MG63 (cell line): ENCODE data around the gene USH1G. TPM values are rescaled to one million over a fixed set of nuclear protein-coding genes. Genes with fewer than 3 reads are reported as not detected.
A peak's percentile ranks its signal among the peaks of the same experiment; 100 is the strongest.

ENCODE experiments used
- DNase-seq: peaks from one replicate; pipeline ENCODE4 v3.0.0-alpha.2; 2020
- H3K27me3 ChIP-seq: fragments of 250-450 bp; sonication (Bioruptor Pico); 2 replicates; pipeline ENCODE4 v1.5.1; 2020; ENCODE audit warnings: mild to moderate bottlenecking, moderate library complexity
- H3K36me3 ChIP-seq: fragments of 250-450 bp; sonication (Bioruptor Pico); 2 replicates; pipeline ENCODE4 v1.5.1; 2020; ENCODE audit warnings: mild to moderate bottlenecking, moderate library complexity
- H3K4me3 ChIP-seq: fragments of 250-450 bp; sonication (Bioruptor Pico); 2 replicates; pipeline ENCODE4 v1.5.1; 2020; ENCODE audit warnings: mild to moderate bottlenecking, moderate library complexity
- H3K9me3 ChIP-seq: fragments of 250-450 bp; sonication (Bioruptor Pico); 2 replicates; pipeline ENCODE4 v1.5.1; 2020; ENCODE audit warnings: mild to moderate bottlenecking, moderate library complexity
- total RNA-seq: library from RNA; depleted of rRNA; stranded (reverse); fragments of >200 nt; shearing (Covaris generic); gene quantifications from 2 replicates; pipeline ENCODE4 v1.2.3, GENCODE V29; 2014; ENCODE audit warnings: low replicate concordance

The USH1G gene
- total RNA-seq, 1 experiment from 2014 or later = not detected

DNA sequence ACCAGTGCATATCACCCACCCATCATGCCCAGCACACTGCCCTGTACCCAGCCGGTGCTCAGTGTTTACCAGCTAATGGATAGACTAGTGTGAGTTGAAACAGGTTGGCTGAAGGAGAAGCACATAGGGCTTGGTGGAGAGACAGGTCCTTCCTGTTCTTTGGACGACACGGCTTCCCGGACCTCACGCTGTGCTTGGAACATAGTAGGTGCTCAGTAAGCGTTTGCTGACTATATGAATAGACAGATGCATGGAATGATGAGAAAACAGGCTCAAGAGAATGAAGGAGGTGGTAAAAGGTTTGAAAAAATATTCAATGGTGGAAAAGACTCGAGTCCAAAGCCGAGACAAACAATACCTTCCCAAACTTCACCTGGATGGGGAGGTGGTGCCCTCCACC, 22.8 kb downstream of the USH1G start:
- DNase-seq = no peak
- H3K9me3 ChIP-seq = no peaks in the 10 kb centered on the region
- H3K4me3 ChIP-seq = no peak overlapping the region
- H3K27me3 ChIP-seq = peaks cover 9% of the 10 kb centered on the region
- no peaks in the 10 kb centered on the region for H3K36me3 ChIP-seq

DNA sequence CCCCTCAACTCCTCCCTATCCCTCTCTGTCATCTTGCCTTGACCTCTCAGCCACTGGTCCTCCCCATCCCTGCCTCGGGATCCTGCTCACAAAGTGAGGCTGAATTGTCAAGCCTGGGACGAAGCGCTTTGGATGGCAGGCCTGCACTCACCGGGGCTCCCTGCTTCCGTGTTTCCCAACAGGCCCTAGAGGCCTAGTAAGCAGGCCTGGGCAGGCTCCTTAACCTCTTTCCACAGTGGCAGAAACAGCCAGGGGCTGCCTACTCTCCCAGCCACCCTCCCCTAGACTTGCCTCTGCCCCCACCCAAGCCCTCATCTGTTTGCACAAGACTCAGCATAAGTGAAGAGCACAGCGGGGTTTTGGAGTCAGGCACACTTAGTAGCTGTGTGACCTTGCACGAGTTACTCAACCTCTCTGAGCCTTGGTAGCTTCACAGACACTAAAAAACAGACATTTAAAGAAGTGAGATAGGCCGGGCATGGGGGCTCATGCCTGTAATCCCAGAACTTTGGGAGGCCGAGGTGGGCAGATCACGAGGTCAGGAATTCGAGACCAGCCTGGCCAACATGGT, 24.6 kb downstream of the USH1G start:
- peaks cover 22% of the 10 kb centered on the region for H3K27me3 ChIP-seq
- no peaks in the 10 kb centered on the region for H3K9me3 ChIP-seq
- DNase-seq = no peak
- H3K36me3 ChIP-seq = no peaks in the 10 kb centered on the region
- H3K4me3 ChIP-seq = no peak overlapping the region

DNA sequence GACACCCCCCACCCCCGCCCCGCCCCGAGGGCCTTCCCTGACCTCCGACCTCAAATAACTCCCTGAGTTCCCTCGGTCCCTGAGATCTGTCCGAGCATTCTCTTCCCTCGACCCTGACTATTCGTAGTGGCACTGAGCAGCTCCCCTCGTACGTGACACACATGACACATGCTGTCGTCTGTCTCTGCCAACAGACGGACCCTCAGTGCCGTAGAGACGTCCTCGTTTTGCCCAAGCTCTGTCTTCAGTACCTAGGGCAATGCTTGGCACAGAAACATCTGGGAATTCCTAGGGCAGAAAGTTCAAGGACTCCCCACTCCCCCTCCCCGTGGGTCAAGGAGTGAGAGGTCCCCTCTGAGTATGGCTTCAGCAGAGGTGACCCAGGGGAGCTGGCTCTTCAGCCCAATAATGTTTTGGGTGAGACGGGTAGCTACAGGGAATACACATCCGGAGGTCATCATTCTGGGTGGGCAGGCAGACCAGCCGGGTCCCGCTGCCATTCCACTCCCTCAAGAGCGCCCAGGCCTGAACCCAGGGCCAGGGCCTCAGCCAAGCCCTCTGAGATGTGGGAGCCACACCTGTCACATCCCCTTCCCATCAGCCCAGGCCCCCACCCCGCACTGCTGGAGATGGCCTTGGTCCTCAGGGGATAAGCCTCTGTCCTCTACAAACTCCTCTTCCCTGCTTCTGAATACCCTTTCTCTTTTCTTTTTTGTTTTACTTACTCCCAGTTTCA, 29.0 kb downstream of the USH1G start:
- Histone ChIP-seq H3K36me3 (no peaks in the 10 kb centered on the region), H3K9me3 (no peaks in the 10 kb centered on the region), H3K4me3 (no peak overlapping the region), H3K27me3 (peaks cover 25% of the 10 kb centered on the region)
- DNase-seq = no peak

DNA sequence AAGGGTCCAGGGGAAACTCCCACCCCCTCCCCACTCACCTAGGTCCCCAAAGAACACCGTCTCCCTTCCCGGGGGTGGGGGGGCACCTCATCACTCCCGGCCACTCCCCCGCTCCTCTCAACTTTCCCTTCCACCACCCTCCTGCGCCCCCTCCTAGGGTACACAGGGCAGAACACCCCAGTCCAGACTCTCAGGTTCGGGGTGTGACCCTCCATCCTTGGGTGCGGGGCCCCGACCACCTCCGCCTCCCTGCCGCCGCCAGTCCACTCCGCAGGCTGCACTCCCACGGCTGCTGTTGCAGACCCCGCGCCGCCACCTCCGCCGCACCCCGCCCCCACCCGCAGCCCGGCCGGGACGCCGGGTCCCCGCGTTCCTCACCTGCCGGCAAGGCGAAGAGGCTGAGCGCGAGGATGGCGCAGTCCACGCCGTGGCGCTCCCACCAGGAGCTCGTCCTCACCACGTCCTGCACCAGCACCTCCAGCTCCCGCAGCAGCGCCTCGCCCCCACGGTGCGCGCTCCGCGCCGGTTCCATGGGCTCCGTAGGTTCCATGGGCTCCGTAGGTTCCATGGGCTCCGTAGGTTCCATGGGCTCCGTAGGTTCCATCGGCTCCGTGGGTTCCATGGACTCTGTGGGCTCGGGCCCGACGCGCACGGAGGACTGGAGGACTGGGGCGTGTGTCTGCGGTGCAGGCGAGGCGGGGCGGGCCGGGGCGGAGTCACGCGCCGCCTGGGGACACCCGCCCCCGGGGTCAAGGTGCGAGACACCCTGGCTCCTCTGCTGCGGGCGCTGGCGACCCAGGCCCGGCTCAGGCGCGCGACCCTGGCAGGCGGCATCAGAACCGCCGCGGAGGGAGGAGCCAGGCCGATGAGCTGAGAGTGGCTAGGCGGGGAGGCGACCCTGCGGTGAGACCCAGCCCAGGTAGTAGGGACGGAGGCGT, 29.8 kb downstream of the USH1G start, which contains the start of gene FADS6:
TSS of gene FADS6 (minus strand) at position 660 of the 938 bp plus-strand sequence. CDS start at position 622, 38 bp downstream.
- Histone ChIP-seq H3K4me3 (no peak within 1 kb of the TSS), H3K36me3 (no peaks in the 10 kb centered on the region), H3K27me3 (peaks cover 25% of the 10 kb centered on the region), H3K9me3 (no peaks in the 10 kb centered on the region)
- no peak for DNase-seq

DNA sequence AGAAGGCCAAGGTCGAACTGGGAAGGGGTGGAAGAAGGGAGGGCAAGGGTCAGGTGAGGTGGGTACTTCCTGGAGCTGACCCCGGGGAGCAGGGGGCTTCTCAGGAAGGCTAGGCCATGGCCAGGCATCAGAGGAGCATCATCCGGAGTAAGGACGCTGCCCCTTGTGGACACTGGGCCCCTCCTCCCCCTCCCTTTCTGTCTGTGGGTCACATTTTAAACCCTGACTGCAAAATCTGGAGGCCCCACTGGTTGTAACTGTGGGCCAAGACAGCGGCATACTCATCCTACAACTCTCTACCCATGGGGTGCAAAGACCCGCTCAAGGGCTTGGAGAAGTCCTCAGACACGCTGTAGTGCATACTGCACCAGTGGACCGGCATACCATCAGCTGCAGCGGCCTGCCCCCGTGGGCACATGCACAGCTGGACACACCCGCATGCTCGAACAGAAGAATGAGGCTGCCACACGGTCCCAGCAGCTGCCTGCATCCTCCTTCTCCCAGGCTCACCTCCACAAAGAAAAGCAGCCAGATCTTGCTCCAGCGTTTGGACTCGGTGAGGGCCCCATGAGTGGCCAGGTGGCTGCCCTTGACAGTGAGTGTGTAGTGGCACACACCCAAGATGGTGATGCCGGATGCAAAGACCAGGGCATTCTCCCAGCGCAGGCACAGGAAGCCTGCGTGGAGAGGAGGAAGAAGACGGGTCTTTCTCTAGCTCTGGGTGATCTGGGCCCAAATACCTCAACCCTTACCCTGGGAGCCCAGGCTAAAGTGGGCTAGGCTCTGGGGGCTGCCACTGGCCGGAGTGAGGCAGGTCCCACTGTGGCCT, 30.8 kb downstream of the USH1G start:
- DNase-seq = peak; percentile 31
- H3K27me3 ChIP-seq = peaks cover 25% of the 10 kb centered on the region

DNA sequence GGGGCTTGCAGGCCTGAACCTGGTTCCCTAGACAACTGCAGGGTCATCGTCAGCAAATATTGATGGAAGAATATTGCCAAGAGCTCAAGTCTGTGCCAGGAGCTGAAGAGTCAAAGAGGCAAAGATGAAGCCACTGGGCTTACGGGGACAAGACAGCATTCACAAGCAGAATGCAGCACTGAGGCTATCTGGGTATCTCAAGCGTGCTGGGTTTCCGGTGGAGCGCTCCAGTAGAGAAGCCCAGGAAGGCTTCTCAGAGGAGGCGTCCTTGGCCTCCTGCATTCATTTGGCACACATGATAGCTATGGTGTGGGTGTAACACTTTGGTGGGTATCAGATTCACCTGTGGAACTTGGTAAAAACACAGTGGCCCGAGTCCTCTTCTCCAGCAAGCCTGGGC, 32.5 kb downstream of the USH1G start:
- no peak for DNase-seq
- H3K9me3 ChIP-seq = no peaks in the 10 kb centered on the region
- peaks cover 17% of the 10 kb centered on the region for H3K27me3 ChIP-seq
- H3K36me3 ChIP-seq = no peaks in the 10 kb centered on the region
- H3K4me3 ChIP-seq = no peak overlapping the region

More for the DNA sequence above, 30.8 kb downstream of the USH1G start:
- no peaks in the 10 kb centered on the region for H3K36me3 ChIP-seq
- no peak overlapping the region for H3K4me3 ChIP-seq
- H3K9me3 ChIP-seq = no peaks in the 10 kb centered on the region

DNA sequence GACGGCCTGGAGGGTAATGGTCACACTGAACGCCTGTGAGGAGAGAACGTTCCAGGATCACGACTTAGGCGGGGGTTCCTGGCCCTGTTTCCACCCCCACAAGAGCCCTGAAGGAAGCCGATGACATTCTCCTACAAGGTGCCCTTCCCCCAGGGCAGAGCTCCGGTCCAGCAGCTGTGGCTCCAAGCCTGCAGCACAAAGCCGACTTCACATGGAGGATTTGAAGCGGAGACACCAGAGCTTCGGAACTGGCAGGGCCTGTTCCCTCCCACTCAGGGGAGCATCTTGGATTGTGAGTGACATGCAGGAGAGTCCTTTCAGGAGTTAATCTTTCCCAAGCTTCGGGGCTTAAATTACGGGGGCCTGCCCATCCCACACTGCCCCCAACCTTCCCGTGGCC, 34.6 kb downstream of the USH1G start:
- Histone ChIP-seq H3K27me3 (peaks cover 3% of the 10 kb centered on the region; the same call in 1 of the 2 replicates), H3K36me3 (no peaks in the 10 kb centered on the region), H3K4me3 (no peak overlapping the region), H3K9me3 (no peaks in the 10 kb centered on the region)
- DNase-seq = no peak

DNA sequence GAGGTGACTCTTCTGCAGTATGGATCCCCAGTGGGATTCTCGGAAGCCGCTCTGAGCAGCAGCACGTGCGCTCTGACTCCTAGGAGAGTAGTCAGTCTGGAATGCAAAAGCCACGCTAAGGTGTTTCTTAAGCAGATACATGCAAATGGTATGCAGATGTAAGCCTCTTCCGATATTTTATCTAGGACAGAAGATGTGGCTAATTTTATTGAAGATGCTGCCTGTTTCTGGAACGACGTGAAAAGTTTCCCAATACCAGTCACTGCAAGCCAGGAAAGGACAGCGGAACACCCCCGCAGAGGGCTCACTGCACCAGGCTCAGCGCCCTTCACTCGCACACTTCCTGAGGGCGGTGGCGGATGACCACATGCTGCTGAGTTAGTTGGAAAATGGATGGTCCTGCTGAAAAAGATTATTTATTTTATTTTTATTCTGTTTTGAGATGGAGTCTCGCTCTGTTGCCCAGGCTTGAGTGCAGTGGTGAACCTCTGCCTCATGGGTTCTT, 39.8 kb downstream of the USH1G start:
- Histone ChIP-seq H3K27me3 (no peaks in the 10 kb centered on the region), H3K9me3 (no peaks in the 10 kb centered on the region), H3K4me3 (no peak overlapping the region), H3K36me3 (no peaks in the 10 kb centered on the region)
- DNase-seq = no peak

DNA sequence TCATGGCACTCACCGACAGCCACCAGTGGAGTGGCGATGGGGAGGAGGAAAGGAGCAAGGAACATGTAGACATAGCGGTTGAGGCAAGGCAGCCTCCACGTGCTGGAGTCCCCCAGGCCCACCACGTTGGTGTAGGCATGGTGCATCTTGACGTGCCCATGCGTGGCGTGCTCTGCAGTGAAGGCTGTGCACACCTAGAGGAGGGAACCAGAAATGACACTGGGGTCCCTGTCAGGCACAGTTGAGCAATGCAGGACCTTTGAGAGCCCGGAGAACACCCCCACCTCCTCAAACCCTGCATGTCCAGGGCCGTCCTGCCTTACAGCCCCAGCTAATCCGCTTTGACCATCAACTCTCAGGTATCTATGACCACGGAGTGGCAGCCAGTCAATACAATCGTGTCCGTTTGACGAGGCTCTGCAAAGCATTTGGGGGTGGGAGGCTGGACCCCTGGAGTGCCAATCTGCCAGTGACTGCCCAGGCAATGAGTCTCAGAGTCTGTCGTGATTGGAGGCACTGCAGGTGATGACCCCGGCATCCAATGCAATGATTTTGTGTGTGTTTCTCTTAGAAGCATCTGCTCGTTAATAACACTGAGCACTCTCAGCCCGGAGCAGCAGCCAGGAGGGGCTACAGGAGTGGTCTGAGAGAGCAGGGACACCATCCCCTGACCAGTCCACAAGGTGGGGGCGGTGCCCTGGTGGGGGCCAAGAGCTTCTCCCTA, 40.4 kb downstream of the USH1G start:
- H3K4me3 ChIP-seq = no peak overlapping the region
- H3K27me3 ChIP-seq = no peaks in the 10 kb centered on the region
- H3K9me3 ChIP-seq = no peaks in the 10 kb centered on the region
- H3K36me3 ChIP-seq = no peaks in the 10 kb centered on the region
- no peak for DNase-seq

DNA sequence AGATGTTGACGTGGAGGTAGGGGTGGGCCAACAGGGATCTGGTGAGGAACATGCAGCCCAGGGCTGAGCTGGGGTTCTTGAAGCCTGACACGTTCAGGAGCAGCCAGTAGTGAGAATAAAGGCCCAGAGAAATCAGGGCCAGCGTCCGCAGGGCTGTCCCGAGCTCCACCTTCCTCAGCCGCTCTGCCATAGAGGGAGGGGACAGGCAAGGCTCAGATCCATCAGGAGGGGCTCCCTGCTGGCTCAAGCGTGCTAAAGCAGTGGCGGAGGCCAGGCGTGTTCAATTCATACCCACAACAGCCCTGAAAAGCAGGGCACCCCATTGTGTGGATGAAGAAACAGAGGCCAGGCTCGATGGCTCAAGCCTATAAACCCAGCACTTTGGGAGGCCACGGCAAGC, 42.0 kb downstream of the USH1G start:
- H3K27me3 ChIP-seq = no peaks in the 10 kb centered on the region
- H3K9me3 ChIP-seq = no peaks in the 10 kb centered on the region
- no peak overlapping the region for H3K4me3 ChIP-seq
- H3K36me3 ChIP-seq = no peaks in the 10 kb centered on the region
- DNase-seq = no peak

DNA sequence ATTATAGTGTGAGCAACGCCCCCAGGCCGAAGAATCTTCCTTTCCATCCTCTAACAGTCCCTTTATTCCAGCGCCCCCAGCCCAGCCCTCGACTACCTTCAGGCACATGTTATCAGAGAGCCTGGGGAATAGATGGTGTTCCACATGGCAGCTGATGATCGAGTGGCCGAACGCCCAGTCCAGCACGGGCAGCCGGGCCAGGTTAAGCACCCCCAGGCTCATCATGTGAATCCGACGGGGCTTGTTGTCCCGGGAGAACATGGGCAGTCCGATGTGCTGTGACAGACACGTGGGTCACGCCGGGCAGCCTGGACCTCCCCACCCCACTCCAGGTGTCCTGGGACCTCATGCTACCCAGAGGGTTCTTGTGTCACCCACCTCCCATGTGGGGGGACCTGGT, 43.7 kb downstream of the USH1G start:
- H3K27me3 ChIP-seq = no peaks in the 10 kb centered on the region
- no peak overlapping the region for H3K4me3 ChIP-seq
- no peak for DNase-seq
- H3K36me3 ChIP-seq = no peaks in the 10 kb centered on the region
- H3K9me3 ChIP-seq = no peaks in the 10 kb centered on the region

DNA sequence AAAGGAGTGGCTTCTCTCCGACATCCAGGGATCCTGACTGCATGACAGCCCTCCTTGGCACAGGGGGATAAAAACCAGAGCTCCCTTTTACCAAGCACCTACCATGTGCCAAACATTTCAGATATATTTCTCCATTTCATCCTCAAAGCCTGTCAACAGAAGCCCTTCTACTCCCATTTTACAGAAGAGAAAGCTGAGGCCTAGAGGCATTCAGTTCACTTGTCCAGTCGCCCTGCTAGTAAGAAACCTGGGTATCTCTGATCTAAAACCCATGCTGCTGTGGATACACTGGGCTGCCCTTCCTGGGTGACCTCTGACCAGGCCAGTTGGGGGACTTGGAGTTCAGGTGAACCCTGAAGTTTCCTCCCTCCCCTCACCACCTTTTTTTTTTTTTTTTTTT, 44.4 kb downstream of the USH1G start:
- Histone ChIP-seq H3K36me3 (no peaks in the 10 kb centered on the region), H3K9me3 (no peaks in the 10 kb centered on the region), H3K27me3 (no peaks in the 10 kb centered on the region), H3K4me3 (no peak overlapping the region)
- no peak for DNase-seq

DNA sequence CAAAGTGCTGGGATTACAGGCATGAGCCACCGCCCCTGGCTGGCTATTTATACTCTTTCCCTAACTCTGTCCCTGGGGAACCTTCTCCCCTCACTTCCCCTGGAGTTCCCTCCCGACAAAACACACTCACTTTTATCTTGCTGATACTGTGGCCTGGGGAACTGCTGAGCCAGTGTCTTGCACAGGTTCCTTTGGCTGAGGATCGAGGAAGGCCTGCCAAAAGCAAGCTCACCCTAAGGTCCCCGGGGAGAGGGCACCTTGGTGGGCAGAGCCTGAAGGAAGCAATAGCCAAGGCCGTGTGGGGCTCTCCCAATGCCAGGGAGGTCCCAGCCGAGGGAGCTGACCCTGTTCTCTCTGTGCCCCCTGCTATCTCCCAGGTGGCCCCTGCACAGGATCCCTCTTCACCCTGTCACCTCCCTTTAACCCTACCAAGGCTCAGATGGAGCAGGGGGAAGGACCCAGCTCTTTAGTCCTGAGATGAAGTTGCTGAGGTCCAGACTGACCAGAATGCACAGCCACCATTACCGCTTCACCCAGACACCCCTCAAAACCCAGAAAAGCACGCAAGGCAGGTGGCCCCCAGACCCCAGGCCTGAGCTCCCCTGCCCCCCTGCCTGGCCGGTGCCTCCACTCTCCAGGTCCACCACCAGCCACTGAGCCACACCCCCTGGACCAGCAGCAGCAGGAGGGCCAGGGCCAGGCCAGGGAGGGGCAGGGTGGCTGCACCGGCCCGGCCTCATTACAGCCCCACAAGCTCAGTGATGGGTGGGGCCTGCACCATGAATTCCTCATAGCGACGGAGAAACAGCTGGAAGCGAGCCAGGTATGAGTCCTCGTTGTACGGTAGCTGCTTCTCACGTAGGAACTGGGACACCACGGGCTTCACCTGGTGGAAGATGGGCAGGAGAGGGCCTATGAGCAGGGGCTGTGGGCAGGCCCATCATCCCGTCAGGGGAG, 45.2 kb downstream of the USH1G start:
- no peak for DNase-seq
- Histone ChIP-seq H3K9me3 (no peaks in the 10 kb centered on the region), H3K4me3 (no peak overlapping the region), H3K36me3 (no peaks in the 10 kb centered on the region), H3K27me3 (no peaks in the 10 kb centered on the region)

DNA sequence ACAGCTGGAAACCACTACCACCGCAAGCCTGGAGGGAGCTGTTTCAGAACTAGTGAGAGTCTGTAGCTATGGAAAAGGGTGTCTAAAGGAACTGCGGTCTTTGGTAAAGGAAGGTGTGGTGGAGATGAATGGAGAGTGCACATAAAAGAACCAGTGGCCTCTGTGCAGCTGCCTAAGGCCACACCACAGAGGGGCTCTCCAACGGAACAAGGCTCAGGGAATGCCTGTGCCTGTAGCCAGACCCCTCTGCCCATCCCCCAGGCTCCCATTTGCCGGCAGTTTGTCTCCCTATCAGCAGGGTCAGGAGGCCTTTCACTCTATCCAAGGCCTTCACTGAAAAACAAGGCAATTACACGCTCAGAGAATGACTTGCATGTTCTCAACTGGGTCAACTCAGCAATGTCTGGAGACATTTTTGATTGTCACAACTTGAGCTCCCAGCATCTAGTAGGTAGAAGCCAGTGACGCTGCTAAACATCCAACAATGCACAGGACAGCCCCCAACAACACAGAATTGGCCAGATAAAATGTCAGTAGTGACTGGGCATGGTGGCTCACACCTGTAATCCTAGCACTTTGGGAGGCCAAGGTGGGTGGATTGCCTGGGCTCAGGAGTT, 47.0 kb downstream of the USH1G start:
- Histone ChIP-seq H3K4me3 (no peak overlapping the region), H3K9me3 (no peaks in the 10 kb centered on the region), H3K27me3 (no peaks in the 10 kb centered on the region), H3K36me3 (no peaks in the 10 kb centered on the region)
- DNase-seq = no peak
